Esophagus squamous epithelium (tissue), 5 donors: ENCODE results near the gene MAD1L1. TPM values are rescaled to one million over a fixed set of nuclear protein-coding genes. Genes with fewer than 3 reads are reported as not detected.
A peak's percentile ranks its signal among the peaks of the same experiment; 100 is the strongest.

Source experiments
- DNase-seq: peaks from one replicate; lab custom pipeline; 2025; lab: John Stamatoyannopoulos, UW
- H3K27ac ChIP-seq, 4 donors: fragments of 200-600 bp; sonication (generic); one replicate each; pipeline ENCODE4 v1.5.1; 2016 to 2019; ENCODE audit warnings: mild to moderate bottlenecking in 1 of 4
- H3K27me3 ChIP-seq, 4 donors: fragments of 200-600 bp; sonication (generic); 1 replicate in 3 of 4; 2 replicates in 1 of 4; pipeline versions ENCODE4 v1.5.1 to v1.6.0; 2017 to 2021; ENCODE audit warnings: antibody characterized with exemption in 1 of 4
- H3K36me3 ChIP-seq, 3 donors: fragments of 200-600 bp; sonication (generic); one replicate each; pipeline ENCODE4 v1.5.1; 2016 to 2019
- H3K4me1 ChIP-seq, 3 donors: fragments of 200-600 bp; sonication (generic); one replicate each; pipeline ENCODE4 v1.5.1; 2017 to 2019
- H3K4me3 ChIP-seq, 4 donors: fragments of 200-600 bp; sonication (generic); 1 replicate in 3 of 4; 2 replicates in 1 of 4; pipeline ENCODE4 v1.5.1; 2016 to 2019; ENCODE audit warnings: mild to moderate bottlenecking in 2 of 4, moderate library complexity in 1 of 4
- H3K9me3 ChIP-seq, 3 donors: fragments of 200-600 bp; sonication (generic); one replicate each; pipeline ENCODE4 v1.5.1; 2016 to 2019
- POLR2A ChIP-seq, 4 donors: fragments of 450-650 bp; IDR thresholded peaks; one replicate each; pipeline ENCODE4 v1.6.1; 2017; ENCODE audit warnings: antibody characterized with exemption in 4 of 4, mild to moderate bottlenecking in 4 of 4, moderate library complexity in 3 of 4
- WGBS, 2 donors: methylation state at CpG; one replicate each; pipeline ENCODE4 v1.1.5; 2018; 5-methylcytosine and 5-hydroxymethylcytosine counted together
- intact Hi-C: fragments of 100-400 bp; cut with DNase I; formaldehyde crosslinking; loops from one replicate; pipeline ENCODE4 v1.15.0; 2022
- total RNA-seq, 4 donors: library from RNA; depleted of rRNA; stranded (reverse); fragments of >200 nt; gene quantifications; one replicate each; pipeline ENCODE4 v1.1.0, GENCODE V29; 2016
- TF ChIP-seq, protein P1 (sequence below), 6 experiments: fragments of 450-650 bp in 4 of 6; fragments of 200-600 bp in 2 of 6; sonication (generic) in 2 of 6; IDR thresholded peaks; one replicate each; pipeline ENCODE4 v1.5.1; 2016 to 2019; ENCODE audit warnings: antibody characterized with exemption in 6 of 6, mild to moderate bottlenecking in 4 of 6, moderate library complexity in 4 of 6
- donor health status: DM: yes; HTN: yes; CAD: no.

The MAD1L1 gene
- total RNA-seq, 4 donors from 2014 or later, result 16.6 to 40.4 (median 30.2) TPM

DNA sequence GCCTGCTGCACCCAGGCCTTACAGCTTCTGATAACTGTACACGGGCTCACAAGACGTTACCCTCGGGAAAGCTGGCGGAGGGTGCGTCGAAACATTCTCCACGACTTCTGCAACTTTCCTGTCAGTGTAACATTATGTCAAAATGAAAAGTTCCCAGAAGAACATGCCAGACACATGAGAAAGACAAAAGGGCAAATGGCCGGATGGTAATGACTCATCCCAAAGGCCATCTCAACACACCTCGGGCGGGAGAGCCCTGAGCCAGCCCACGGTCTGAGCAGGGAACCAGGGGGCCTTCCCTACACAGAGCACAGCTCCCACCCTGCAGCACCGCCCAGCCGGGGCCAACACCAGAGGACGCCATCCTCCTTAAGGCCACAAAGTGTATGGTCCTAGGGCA is 118.7 kb downstream of the MAD1L1 start:
- H3K4me1 ChIP-seq, result peaks cover 12 to 66% (median 31%) of the 10 kb centered on the region in 3 donors
- no peaks in the 10 kb centered on the region for H3K9me3 ChIP-seq
- no peak overlapping the region for H3K4me3 ChIP-seq
- H3K27ac ChIP-seq, result no peak overlapping the region
- H3K27me3 ChIP-seq, result no peaks in the 10 kb centered on the region
- H3K36me3 ChIP-seq, result peaks cover 0 to 16% (median 0%) of the 10 kb centered on the region in 3 donors
- intact Hi-C loops, result no loop called here
- no peak for DNase-seq
- WGBS, 2 donors, result 68 to 82% methylated on average over 10 to 13 of the region's 14 CpGs
- TF ChIP-seq, protein P1, sequence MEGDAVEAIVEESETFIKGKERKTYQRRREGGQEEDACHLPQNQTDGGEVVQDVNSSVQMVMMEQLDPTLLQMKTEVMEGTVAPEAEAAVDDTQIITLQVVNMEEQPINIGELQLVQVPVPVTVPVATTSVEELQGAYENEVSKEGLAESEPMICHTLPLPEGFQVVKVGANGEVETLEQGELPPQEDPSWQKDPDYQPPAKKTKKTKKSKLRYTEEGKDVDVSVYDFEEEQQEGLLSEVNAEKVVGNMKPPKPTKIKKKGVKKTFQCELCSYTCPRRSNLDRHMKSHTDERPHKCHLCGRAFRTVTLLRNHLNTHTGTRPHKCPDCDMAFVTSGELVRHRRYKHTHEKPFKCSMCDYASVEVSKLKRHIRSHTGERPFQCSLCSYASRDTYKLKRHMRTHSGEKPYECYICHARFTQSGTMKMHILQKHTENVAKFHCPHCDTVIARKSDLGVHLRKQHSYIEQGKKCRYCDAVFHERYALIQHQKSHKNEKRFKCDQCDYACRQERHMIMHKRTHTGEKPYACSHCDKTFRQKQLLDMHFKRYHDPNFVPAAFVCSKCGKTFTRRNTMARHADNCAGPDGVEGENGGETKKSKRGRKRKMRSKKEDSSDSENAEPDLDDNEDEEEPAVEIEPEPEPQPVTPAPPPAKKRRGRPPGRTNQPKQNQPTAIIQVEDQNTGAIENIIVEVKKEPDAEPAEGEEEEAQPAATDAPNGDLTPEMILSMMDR (IDR thresholded peaks at IDR 0.05), result no peak
- no peak for TF ChIP-seq POLR2A (IDR thresholded peaks at IDR 0.05)

DNA sequence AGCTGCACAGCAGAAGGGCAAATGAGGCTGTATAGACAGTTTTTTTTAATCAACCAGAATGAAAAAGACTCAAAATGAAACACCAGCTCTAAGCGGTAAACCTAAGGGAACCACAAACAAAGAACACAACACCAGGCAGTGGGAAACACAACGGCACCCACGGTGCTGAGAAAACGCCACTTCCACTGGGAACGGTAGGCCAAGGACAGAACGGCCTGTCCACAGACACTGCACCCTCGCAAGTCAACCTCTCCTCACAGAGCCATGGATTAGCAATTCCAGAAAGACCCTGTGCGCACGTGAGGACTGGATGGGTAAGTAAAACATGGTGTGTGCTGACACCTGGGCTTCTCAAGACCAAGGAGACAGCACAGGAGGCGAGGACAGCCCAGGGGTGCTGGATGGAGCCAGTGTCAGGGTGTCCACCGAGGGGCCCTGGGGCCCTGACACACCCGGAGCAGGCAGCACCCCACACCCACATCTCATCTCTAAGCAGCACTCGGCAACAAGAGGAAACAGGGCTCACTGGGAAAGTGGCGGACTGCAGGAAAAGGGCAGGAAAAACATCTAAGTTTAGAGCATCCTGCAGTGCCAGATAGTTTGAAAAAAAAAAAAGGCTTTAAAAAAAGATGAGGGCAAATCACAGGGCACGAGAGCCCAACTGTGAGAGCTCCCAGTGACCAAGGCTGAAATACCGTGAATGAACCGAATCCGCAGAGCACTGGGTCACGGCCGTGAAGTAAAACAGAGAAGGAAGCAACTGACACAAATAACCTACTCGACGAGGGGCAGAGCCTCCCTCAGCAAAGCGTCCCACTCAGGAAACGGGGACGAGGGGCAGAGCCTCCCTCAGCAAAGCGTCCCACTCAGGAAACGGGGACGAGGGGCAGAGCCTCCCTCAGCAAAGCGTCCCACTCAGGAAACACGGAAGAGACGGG is 120.2 kb downstream of the MAD1L1 start:
- WGBS, 2 donors, result 65 to 71% methylated on average over 27 to 31 of the region's 31 CpGs
- TF ChIP-seq, protein P1 (IDR thresholded peaks at IDR 0.05), result no peak
- no peak for TF ChIP-seq POLR2A (IDR thresholded peaks at IDR 0.05)
- peak overlapping the region in 1 of 4 donors; percentile 13 for H3K27ac ChIP-seq
- H3K4me1 ChIP-seq, result peaks cover 12 to 65% (median 28%) of the 10 kb centered on the region in 3 donors
- no peaks in the 10 kb centered on the region for H3K9me3 ChIP-seq
- DNase-seq, result no peak
- no peak overlapping the region for H3K4me3 ChIP-seq
- H3K27me3 ChIP-seq, result no peaks in the 10 kb centered on the region
- intact Hi-C loops, result no loop called here
- H3K36me3 ChIP-seq, result peaks cover 0 to 16% (median 0%) of the 10 kb centered on the region in 3 donors

DNA sequence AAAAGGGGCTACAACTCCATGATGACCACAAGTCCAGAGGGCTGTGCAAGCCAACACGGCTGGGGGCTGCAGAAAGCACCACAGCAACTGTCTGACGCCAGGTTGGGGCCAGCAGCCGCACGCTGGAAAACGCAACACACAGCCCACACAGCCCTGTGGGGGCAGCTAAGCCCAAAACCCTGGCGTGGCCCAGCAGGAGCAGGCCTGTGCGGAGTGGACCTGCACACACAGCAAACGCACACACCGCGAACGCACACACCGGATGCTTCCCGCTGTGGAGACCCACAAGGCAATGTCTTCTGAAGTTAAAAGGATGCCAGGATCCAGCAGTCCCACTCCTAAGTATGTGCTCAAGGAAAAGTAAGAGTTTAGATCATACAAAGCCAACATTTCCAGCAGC is 121.2 kb downstream of the MAD1L1 start:
- peaks cover 9 to 65% (median 24%) of the 10 kb centered on the region in 3 donors for H3K4me1 ChIP-seq
- H3K4me3 ChIP-seq, result no peak overlapping the region
- no peak for DNase-seq
- no peak overlapping the region for H3K27ac ChIP-seq
- no peaks in the 10 kb centered on the region for H3K27me3 ChIP-seq
- no peaks in the 10 kb centered on the region for H3K9me3 ChIP-seq
- H3K36me3 ChIP-seq, result peaks cover 0 to 16% (median 0%) of the 10 kb centered on the region in 3 donors
- 96 to 97% methylated on average over 4 to 6 of the region's 13 CpGs for WGBS, 2 donors
- intact Hi-C loops, result no loop called here
- TF ChIP-seq, protein P1 (IDR thresholded peaks at IDR 0.05), result no peak
- no peak for TF ChIP-seq POLR2A (IDR thresholded peaks at IDR 0.05)

DNA sequence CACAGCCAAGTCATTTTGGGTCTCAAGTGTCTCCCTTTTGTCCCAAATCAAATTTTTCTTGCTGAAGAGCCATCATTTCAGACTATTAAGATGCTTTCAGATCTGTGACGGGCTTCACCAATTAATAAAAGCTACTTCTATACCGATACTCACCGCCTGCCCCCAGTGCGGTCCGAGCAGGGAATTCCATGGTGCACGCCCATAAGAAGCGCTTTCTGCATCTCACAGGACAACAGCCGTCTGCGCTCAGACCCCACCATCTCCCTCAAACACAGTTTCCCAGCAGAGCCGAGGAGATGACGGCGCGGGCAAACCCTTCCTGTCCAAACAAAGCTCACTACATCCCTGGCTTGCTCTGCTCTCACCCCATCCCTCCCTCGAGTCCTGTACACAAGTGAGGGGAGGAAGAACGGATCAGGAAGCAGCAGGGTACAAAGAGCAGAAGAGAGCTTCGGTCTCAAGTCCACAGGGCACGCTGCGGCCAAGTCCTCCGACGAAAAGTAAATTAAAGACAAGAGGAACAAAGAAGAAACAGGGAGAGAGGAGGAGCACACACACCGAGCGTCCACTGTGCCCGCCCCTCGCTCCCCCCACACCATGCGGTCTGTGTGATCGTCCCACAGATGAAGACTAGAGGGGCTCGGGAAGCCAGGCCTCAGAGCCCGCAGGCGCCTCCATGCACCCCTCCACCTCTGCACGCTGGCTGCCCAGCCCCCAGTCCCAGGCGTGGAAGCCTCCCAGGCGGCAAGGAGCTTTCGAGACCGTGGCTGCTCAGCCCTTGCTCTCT is 121.9 kb downstream of the MAD1L1 start:
- DNase-seq, result no peak
- intact Hi-C loops, result no loop called here
- 76 to 78% methylated on average over 7 to 32 of the region's 34 CpGs for WGBS, 2 donors
- Histone ChIP-seq H3K4me1 (peaks cover 1 to 59% (median 17%) of the 10 kb centered on the region in 3 donors), H3K27me3 (no peaks in the 10 kb centered on the region), H3K4me3 (peak overlapping the region in 1 of 4 donors; percentile 8), H3K27ac (peak overlapping the region in 3 of 4 donors; percentile 18 to 56 (median 44)), H3K9me3 (no peaks in the 10 kb centered on the region), H3K36me3 (peaks cover 0 to 16% (median 0%) of the 10 kb centered on the region in 3 donors)
- no peak for TF ChIP-seq POLR2A (IDR thresholded peaks at IDR 0.05)
- TF ChIP-seq, protein P1 (IDR thresholded peaks at IDR 0.05), result no peak
